CD4-positive, alpha-beta T cell treated with Interleukin-15 for 1 hour (primary cell): ENCODE results near the gene AREG.

ENCODE experiments used
- DNase-seq: peaks from one replicate; pipeline ENCODE4 v3.0.0-alpha.2; 2020

AREG gene

GRCh38 chr4:74433043-74433442, 11.9 kb upstream of the AREG start:
- DNase-seq: no peak

- no peak for DNase-seq
These were observed 11.3 kb upstream of the AREG start for GRCh38 chr4:74433541-74434172.

GRCh38 chr4:74435296-74435695, 9.6 kb upstream of the AREG start:
- no peak for DNase-seq

GRCh38 chr4:74437866-74438265, 7.1 kb upstream of the AREG start:
- no peak for DNase-seq

- no peak for DNase-seq
These were observed 6.3 kb upstream of the AREG start for GRCh38 chr4:74438661-74439060.

- DNase-seq: no peak
These were observed 5.0 kb upstream of the AREG start for GRCh38 chr4:74439952-74440351.

GRCh38 chr4:74440356-74440755, 4.6 kb upstream of the AREG start:
- no peak for DNase-seq

- DNase-seq: no peak
These were observed 3.2 kb upstream of the AREG start for GRCh38 chr4:74441744-74442143.

- DNase-seq: no peak
These were observed 1.4 kb downstream of the AREG start for GRCh38 chr4:74446193-74446868.

GRCh38 chr4:74446896-74447295, 2.0 kb downstream of the AREG start:
- no peak for DNase-seq

- no peak for DNase-seq
These were observed 2.8 kb downstream of the AREG start for GRCh38 chr4:74447636-74448233.

GRCh38 chr4:74449571-74450297, 4.8 kb downstream of the AREG start:
- DNase-seq: no peak

- DNase-seq: no peak
These were observed 5.4 kb downstream of the AREG start for GRCh38 chr4:74450298-74450683.

GRCh38 chr4:74451214-74451661, 6.3 kb downstream of the AREG start:
- DNase-seq: no peak

GRCh38 chr4:74453037-74453635, 8.2 kb downstream of the AREG start:
- no peak for DNase-seq

GRCh38 chr4:74453829-74454742, 9.2 kb downstream of the AREG start:
- no peak for DNase-seq

GRCh38 chr4:74455361-74456055, 10.6 kb downstream of the AREG start:
- no peak for DNase-seq

GRCh38 chr4:74456056-74456744, 11.3 kb downstream of the AREG start:
- DNase-seq: no peak

GRCh38 chr4:74456849-74457395, 12.0 kb downstream of the AREG start:
- no peak for DNase-seq

- no peak for DNase-seq
These were observed 15.9 kb downstream of the AREG start for GRCh38 chr4:74460833-74461232.

GRCh38 chr4:74463123-74463522, 18.2 kb downstream of the AREG start:
- DNase-seq: no peak
